Activated T-cell treated with anti-CD3 and anti-CD28 coated beads for 24 hours (primary cell): ENCODE results near the gene KCNQ1OT1.

ENCODE experiments used
- DNase-seq: peaks from one replicate; pipeline ENCODE4 v3.0.0-alpha.2; 2020; ENCODE audit warnings: low read depth

KCNQ1OT1 gene

GRCh38 chr11:2699531-2700414, at the start of gene KCNQ1OT1:
KCNQ1OT1 (minus strand) TSS chr11:2699994.
- DNase-seq = peak; percentile 78

GRCh38 chr11:2748814-2749554, 49.2 kb upstream of the KCNQ1OT1 start:
- no peak for DNase-seq

- no peak for DNase-seq
These were observed 48.4 kb upstream of the KCNQ1OT1 start for GRCh38 chr11:2748061-2748813.

GRCh38 chr11:2747248-2748027, 47.6 kb upstream of the KCNQ1OT1 start:
- no peak for DNase-seq

GRCh38 chr11:2746401-2747247, 46.8 kb upstream of the KCNQ1OT1 start:
- no peak for DNase-seq

GRCh38 chr11:2745511-2745910, 45.7 kb upstream of the KCNQ1OT1 start:
- DNase-seq = no peak

- DNase-seq = no peak
These were observed 44.4 kb upstream of the KCNQ1OT1 start for GRCh38 chr11:2744166-2744565.

- no peak for DNase-seq
These were observed 43.8 kb upstream of the KCNQ1OT1 start for GRCh38 chr11:2743427-2744110.

GRCh38 chr11:2742611-2743426, 43.0 kb upstream of the KCNQ1OT1 start:
- DNase-seq = no peak

GRCh38 chr11:2742201-2742600, 42.4 kb upstream of the KCNQ1OT1 start:
- DNase-seq = no peak

GRCh38 chr11:2741377-2742131, 41.8 kb upstream of the KCNQ1OT1 start:
- no peak for DNase-seq

GRCh38 chr11:2741006-2741376, 41.2 kb upstream of the KCNQ1OT1 start:
- DNase-seq = no peak

GRCh38 chr11:2740275-2740940, 40.6 kb upstream of the KCNQ1OT1 start:
- DNase-seq = no peak

GRCh38 chr11:2739531-2740274, 39.9 kb upstream of the KCNQ1OT1 start:
- DNase-seq = no peak

- no peak for DNase-seq
These were observed 39.0 kb upstream of the KCNQ1OT1 start for GRCh38 chr11:2738551-2739431.

GRCh38 chr11:2737866-2738265, 38.1 kb upstream of the KCNQ1OT1 start:
- DNase-seq = no peak
